A549 (cell line): ENCODE results near the gene PIGS. TPM values are rescaled to one million over a fixed set of nuclear protein-coding genes. Genes with fewer than 3 reads are reported as not detected.
A peak's percentile ranks its signal among the peaks of the same experiment; 100 is the strongest.

Source experiments
- ATAC-seq, 2 experiments: fragments of 200-7000 bp in 1 of 2; fragments of >200 bp in 1 of 2; cut with Nextera tagmentation in 1 of 2; cut with Tn5 transposase in 1 of 2; 3 replicates each; pipeline versions ENCODE4 v1.8.0 to v1.9.1; 2018 to 2020; ENCODE audit warnings: mild to moderate bottlenecking in 1 of 2, moderate library complexity in 1 of 2
- CTCF ChIA-PET: fragments of 300-600 bp; sonication (Branson Sonifier 250); formaldehyde crosslinking; extraction: SDS; loops from one replicate; lab custom pipeline; 2021; ENCODE audit warnings: antibody characterized with exemption, inconsistent platforms; lab: Yijun Ruan, JAX
- POLR2A ChIA-PET: fragments of 350-600 bp; formaldehyde crosslinking; extraction: SDS; loops from one replicate; lab custom pipeline; 2021; ENCODE audit warnings: antibody characterized with exemption, inconsistent platforms; lab: Yijun Ruan, JAX
- DNase-seq, 2 experiments: peaks; one replicate each; pipeline versions ENCODE4 v3.0.0 to v3.0.0-alpha.2; 2011 to 2016; ENCODE audit warnings: low read depth in 1 of 2, low spot score in 1 of 2
- FAIRE-seq: peaks from 2 replicates; lab custom pipeline; 2011; peaks lifted over from hg19 to GRCh38; lab: Jason Lieb, UNC
- H3K27ac ChIP-seq, 2 experiments: fragments of >200 bp; sonication (Bioruptor Twin); formaldehyde crosslinking; 3 replicates each; pipeline ENCODE4 v1.5.1; 2016 to 2017
- H3K4me1 ChIP-seq: fragments of >200 bp; sonication (Bioruptor Twin); formaldehyde crosslinking; 3 replicates; pipeline ENCODE4 v1.6.1; 2016
- H3K4me2 ChIP-seq: fragments of >200 bp; sonication (Bioruptor Twin); formaldehyde crosslinking; 3 replicates; pipeline ENCODE4 v1.6.1; 2016
- H3K4me3 ChIP-seq: fragments of >200 bp; sonication (Bioruptor Twin); formaldehyde crosslinking; 3 replicates; pipeline ENCODE4 v1.5.1; 2016
- H3K9me3 ChIP-seq: fragments of >200 bp; sonication (Bioruptor Twin); formaldehyde crosslinking; 3 replicates; pipeline ENCODE4 v1.6.1; 2016
- BCL3 ChIP-seq: fragments of >200 bp; sonication (Bioruptor Twin); formaldehyde crosslinking; IDR thresholded peaks from 3 replicates; pipeline ENCODE4 v1.6.1; 2016
- BHLHE40 ChIP-seq: IDR thresholded peaks from 2 replicates; pipeline ENCODE4 v1.6.1; 2012; ENCODE audit warnings: low read depth, low read length, inconsistent platforms
- CEBPB ChIP-seq, 2 experiments: fragments of >200 bp in 1 of 2; sonication (Bioruptor Twin) in 1 of 2; formaldehyde crosslinking in 1 of 2; IDR thresholded peaks; 2 replicates each; pipeline ENCODE4 v1.6.1; 2012 to 2016
- CHD2 ChIP-seq: fragments of 150-350 bp; IDR thresholded peaks from 2 replicates; pipeline ENCODE4 v1.6.1; 2014; ENCODE audit warnings: low read length; ENCODE audit not compliant: partially characterized antibody
- CHD4 ChIP-seq: fragments of 200-600 bp; sonication (generic); IDR thresholded peaks from 2 replicates; pipeline ENCODE4 v1.6.1; 2016; ENCODE audit warnings: antibody characterized with exemption, mild to moderate bottlenecking, borderline replicate concordance
- EHF ChIP-seq: fragments of 250-450 bp; sonication (Bioruptor Pico); IDR thresholded peaks from 2 replicates; pipeline ENCODE4 v1.5.0; 2020; ENCODE audit warnings: mild to moderate bottlenecking
- ESRRA ChIP-seq: fragments of 150-350 bp; IDR thresholded peaks from 2 replicates; pipeline ENCODE4 v1.6.1; 2014; ENCODE audit warnings: mild to moderate bottlenecking, low read length, borderline replicate concordance
- FOXS1 ChIP-seq: fragments of 250-450 bp; sonication (Bioruptor Pico); IDR thresholded peaks from 2 replicates; pipeline ENCODE4 v1.5.0; 2020; ENCODE audit warnings: mild to moderate bottlenecking, moderate library complexity
- HES2 ChIP-seq: fragments of >200 bp; sonication (Bioruptor Twin); formaldehyde crosslinking; IDR thresholded peaks from 2 replicates; pipeline ENCODE4 v1.6.1; 2016
- HEYL ChIP-seq: fragments of 250-450 bp; sonication (Bioruptor Pico); IDR thresholded peaks from 2 replicates; pipeline ENCODE4 v1.8.0; 2021; ENCODE audit warnings: mild to moderate bottlenecking, moderate library complexity
- HOXB13 ChIP-seq: fragments of 250-450 bp; sonication (Bioruptor Pico); IDR thresholded peaks from 2 replicates; pipeline ENCODE4 v1.5.0; 2020; ENCODE audit warnings: low read depth, mild to moderate bottlenecking, moderate library complexity
- HOXB5 ChIP-seq: fragments of 250-450 bp; sonication (Bioruptor Pico); IDR thresholded peaks from 2 replicates; pipeline ENCODE4 v1.5.0; 2020; ENCODE audit warnings: mild to moderate bottlenecking, moderate library complexity
- KDM5A ChIP-seq: fragments of 200-600 bp; sonication (generic); IDR thresholded peaks from 2 replicates; pipeline ENCODE4 v1.6.1; 2016; ENCODE audit warnings: antibody characterized with exemption, mild to moderate bottlenecking
- MAFK ChIP-seq: fragments of 450-650 bp; IDR thresholded peaks from 2 replicates; pipeline ENCODE4 v1.6.1; 2014; ENCODE audit not compliant: partially characterized antibody
- MYC ChIP-seq: IDR thresholded peaks from 2 replicates; pipeline ENCODE4 v1.6.1; 2012; ENCODE audit warnings: mild to moderate bottlenecking, inconsistent platforms, low read length, improper control_type of control experiment, borderline replicate concordance
- PHF8 ChIP-seq: fragments of 200-600 bp; sonication (generic); IDR thresholded peaks from 2 replicates; pipeline ENCODE4 v1.6.1; 2016; ENCODE audit warnings: low read depth, mild to moderate bottlenecking, antibody characterized with exemption, moderate library complexity, borderline replicate concordance
- POLR2A ChIP-seq: IDR thresholded peaks from 2 replicates; pipeline ENCODE4 v1.6.1; 2012; ENCODE audit warnings: mild to moderate bottlenecking, low read length
- POLR2AphosphoS2 ChIP-seq: conservative IDR thresholded peaks from 2 replicates; pipeline ENCODE4 v1.6.1; 2012; ENCODE audit warnings: low read length, improper control_type of control experiment, inconsistent platforms
- REST ChIP-seq: fragments of 200-600 bp; sonication (generic); IDR thresholded peaks from 2 replicates; pipeline ENCODE4 v1.6.1; 2016; ENCODE audit warnings: antibody characterized with exemption, mild to moderate bottlenecking, moderate library complexity
- RFX5 ChIP-seq: fragments of 450-650 bp; IDR thresholded peaks from 2 replicates; pipeline ENCODE4 v1.7.1; 2014; ENCODE audit warnings: antibody characterized with exemption, mild to moderate bottlenecking, moderate library complexity
- RNF2 ChIP-seq: fragments of 200-600 bp; sonication (generic); IDR thresholded peaks from 2 replicates; pipeline ENCODE4 v1.6.1; 2016; ENCODE audit warnings: low read depth, mild to moderate bottlenecking, antibody characterized with exemption, moderate library complexity, borderline replicate concordance
- SREBF2 ChIP-seq: fragments of 450-650 bp; IDR thresholded peaks from 2 replicates; pipeline ENCODE4 v1.6.1; 2014; ENCODE audit warnings: mild to moderate bottlenecking, moderate library complexity
- USF2 ChIP-seq: fragments of 450-650 bp; IDR thresholded peaks from 2 replicates; pipeline ENCODE4 v1.6.1; 2014; ENCODE audit warnings: antibody characterized with exemption
- ZC3H11A ChIP-seq: fragments of 450-650 bp; IDR thresholded peaks from 2 replicates; pipeline ENCODE4 v1.6.1; 2014; ENCODE audit warnings: antibody characterized with exemption, mild to moderate bottlenecking
- WGBS: methylation state at CpG from one replicate; pipeline ENCODE4 v1.1.6; 2017; ENCODE audit errors: missing lambda C conversion rate; 5-methylcytosine and 5-hydroxymethylcytosine counted together
- polyA plus RNA-seq, 4 experiments: library from polyadenylated mRNA; depleted of rRNA in 3 of 4; stranded (reverse); fragments of >200 nt; fragmentation: RNase III in 1 of 4; extraction: RNeasy Plus Mini Kit Qiagen cat#74134 plus additional on column Dnase treatment in 1 of 4; gene quantifications; 2 replicates in 3 of 4; 3 replicates in 1 of 4; pipeline ENCODE4 v1.2.3, GENCODE V29; 2011 to 2017

PIGS gene
- polyA plus RNA-seq, 2 of the 4 experiments (the other 2 are of a cell fraction): 50.0 to 53.2 TPM

- H3K4me1 ChIP-seq: no peaks in the 10 kb centered on the region
- DNase-seq (no peak), FAIRE-seq (no peak), ATAC-seq (no peak)
- CTCF ChIA-PET: interaction anchor here (1.3 to 2.9 kb wide), 6 partner anchors 7 to 87 kb away, joined by 3 to 11 read pairs (median 6); partner anchors contain the start of genes ALDOC and PIGS
- H3K27ac ChIP-seq: no peak overlapping the region
- no peak for TF ChIP-seq KDM5A
- TF ChIP-seq BHLHE40: no peak
- no peak for TF ChIP-seq CHD4
- TF ChIP-seq MYC: no peak
- no peak for TF ChIP-seq HOXB13 (CRISPR knock-in tag)
- no peak for TF ChIP-seq SREBF2
- no peak for TF ChIP-seq HOXB5
- WGBS: 79% methylated on average over 3 of the region's 3 CpGs
- no peak overlapping the region for H3K4me2 ChIP-seq
- no peaks in the 10 kb centered on the region for H3K9me3 ChIP-seq
- POLR2A ChIA-PET: no interaction called here
- H3K4me3 ChIP-seq: no peak overlapping the region
Measured at GRCh38 chr17:28584434-28584833, 13.1 kb upstream of the PIGS start.

- POLR2A ChIA-PET: no interaction called here
- H3K27ac ChIP-seq: no peak overlapping the region
- no peaks in the 10 kb centered on the region for H3K4me1 ChIP-seq
- no peak overlapping the region for H3K4me3 ChIP-seq
- 94% methylated on average over 2 of the region's 2 CpGs for WGBS
- no peak for FAIRE-seq
- H3K4me2 ChIP-seq: no peak overlapping the region
- TF ChIP-seq EHF (CRISPR knock-in tag) (no peak), ZC3H11A (no peak), MAFK (peak; percentile 89)
- TF ChIP-seq, all 56 proteins: peak for 1
- CTCF ChIA-PET: interaction anchor here (0.6 to 2.3 kb wide), 6 partner anchors 11 to 96 kb away, joined by 3 to 5 read pairs (median 4); partner anchors contain the start of gene PIGS
- H3K9me3 ChIP-seq: no peaks in the 10 kb centered on the region
- DNase-seq (no peak), ATAC-seq (no peak)
Measured at GRCh38 chr17:28582513-28582912, 11.2 kb upstream of the PIGS start.

- H3K9me3 ChIP-seq: no peaks in the 10 kb centered on the region
- DNase-seq: no peak
- no peak overlapping the region for H3K4me2 ChIP-seq
- H3K4me3 ChIP-seq: no peak overlapping the region
- TF ChIP-seq HES2 (no peak), ESRRA (no peak), FOXS1 (CRISPR knock-in tag) (no peak), REST (no peak), CHD4 (no peak), PHF8 (no peak), POLR2AphosphoS2 (no peak), BCL3 (no peak), HOXB13 (CRISPR knock-in tag) (no peak), RNF2 (no peak), HEYL (CRISPR knock-in tag) (no peak), RFX5 (no peak), CHD2 (no peak), USF2 (no peak), CEBPB (IDR thresholded peaks at IDR 0.05) (no peak), POLR2A (no peak)
- TF ChIP-seq, all 56 proteins: peak for 0
- ChIA-PET CTCF (interaction anchor here (1.0 to 2.3 kb wide), 4 partner anchors 10 to 86 kb away, joined by 3 to 6 read pairs (median 4); partner anchors contain the start of gene RSKR), POLR2A (no interaction called here)
- 95% methylated on average over 3 of the region's 3 CpGs for WGBS
- Histone ChIP-seq H3K4me1 (peaks cover 4% of the 10 kb centered on the region; the same call in 2 of the 3 replicates), H3K27ac (no peak overlapping the region)
- ATAC-seq: no peak
- no peak for FAIRE-seq
Measured at GRCh38 chr17:28580959-28581358, 9.6 kb upstream of the PIGS start.
